Measurements from ENCODE around the gene PAFAH1B2.
"Not testable (repeated sequence)": the region's sequence is repeated elsewhere in the genome, so short reads cannot be mapped to it uniquely, and the experiment has no call there.

PAFAH1B2 gene

GRCh38 chr11:117127171-117127901 is 16.8 kb upstream of the PAFAH1B2 start:
- DNase-seq: no peak

GRCh38 chr11:117128289-117128688 is 15.8 kb upstream of the PAFAH1B2 start:
- DNase-seq: no peak

- not testable (repeated sequence) for DNase-seq
Observed at GRCh38 chr11:117130396-117130795, 13.7 kb upstream of the PAFAH1B2 start.

- no peak for DNase-seq
Observed at GRCh38 chr11:117130879-117131278, 13.2 kb upstream of the PAFAH1B2 start.

GRCh38 chr11:117134431-117134830 is 9.7 kb upstream of the PAFAH1B2 start:
- no peak for DNase-seq

GRCh38 chr11:117134979-117135378 is 9.1 kb upstream of the PAFAH1B2 start:
- DNase-seq: not testable (repeated sequence)

- not testable (repeated sequence) for DNase-seq
Observed at GRCh38 chr11:117137223-117138086, 6.6 kb upstream of the PAFAH1B2 start.

GRCh38 chr11:117143390-117143789 is 697 bp upstream of the PAFAH1B2 start:
- DNase-seq: no peak

- DNase-seq: peak; percentile 41
Observed at GRCh38 chr11:117144477-117145392, 648 bp downstream of the PAFAH1B2 start.

GRCh38 chr11:117145393-117145761 is 1.3 kb downstream of the PAFAH1B2 start:
- no peak for DNase-seq

GRCh38 chr11:117146521-117146920 is 2.4 kb downstream of the PAFAH1B2 start:
- no peak for DNase-seq

- no peak for DNase-seq
Observed at GRCh38 chr11:117152066-117152465, 8.0 kb downstream of the PAFAH1B2 start.

- DNase-seq: no peak
Observed at GRCh38 chr11:117154468-117154867, 10.4 kb downstream of the PAFAH1B2 start.

GRCh38 chr11:117157507-117157906 is 13.4 kb downstream of the PAFAH1B2 start:
- no peak for DNase-seq

GRCh38 chr11:117159892-117160291 is 15.8 kb downstream of the PAFAH1B2 start:
- no peak for DNase-seq

GRCh38 chr11:117160826-117161225 is 16.7 kb downstream of the PAFAH1B2 start:
- DNase-seq: no peak

GRCh38 chr11:117166491-117166890 is 22.4 kb downstream of the PAFAH1B2 start:
- no peak for DNase-seq

GRCh38 chr11:117169736-117170135 is 25.6 kb downstream of the PAFAH1B2 start:
- DNase-seq: no peak

GRCh38 chr11:117170210-117170609 is 26.1 kb downstream of the PAFAH1B2 start:
- no peak for DNase-seq

GRCh38 chr11:117171007-117171403 is 26.9 kb downstream of the PAFAH1B2 start:
- DNase-seq: no peak

GRCh38 chr11:117171404-117172061 is 27.4 kb downstream of the PAFAH1B2 start:
- DNase-seq: no peak

- no peak for DNase-seq
Observed at GRCh38 chr11:117172724-117173421, 28.8 kb downstream of the PAFAH1B2 start.

Measured in activated gamma-delta T cell (primary cell).